ENCODE measurements around the gene G6PD.

- TF ChIP-seq CSDC2 (CRISPR knock-in tag; IDR thresholded peaks at IDR 0.05) (no peak), BACH2 (CRISPR knock-in tag; IDR thresholded peaks at IDR 0.05; ENCODE audit: borderline replicate concordance) (no peak), ARNTL (CRISPR knock-in tag; IDR thresholded peaks at IDR 0.05; ENCODE audit: borderline replicate concordance, low read depth) (no peak), RARB (CRISPR knock-in tag; IDR thresholded peaks at IDR 0.05) (no peak), TOX (CRISPR knock-in tag; IDR thresholded peaks at IDR 0.05; ENCODE audit: borderline replicate concordance) (no peak), TCF4 (CRISPR knock-in tag; IDR thresholded peaks at IDR 0.05; ENCODE audit: borderline replicate concordance) (no peak), ZNF70 (CRISPR knock-in tag; IDR thresholded peaks at IDR 0.05) (no peak), ZFP3 (CRISPR knock-in tag; IDR thresholded peaks at IDR 0.05) (no peak), ZNF8 (CRISPR knock-in tag; IDR thresholded peaks at IDR 0.05) (no peak)
- TF ChIP-seq, protein P1, sequence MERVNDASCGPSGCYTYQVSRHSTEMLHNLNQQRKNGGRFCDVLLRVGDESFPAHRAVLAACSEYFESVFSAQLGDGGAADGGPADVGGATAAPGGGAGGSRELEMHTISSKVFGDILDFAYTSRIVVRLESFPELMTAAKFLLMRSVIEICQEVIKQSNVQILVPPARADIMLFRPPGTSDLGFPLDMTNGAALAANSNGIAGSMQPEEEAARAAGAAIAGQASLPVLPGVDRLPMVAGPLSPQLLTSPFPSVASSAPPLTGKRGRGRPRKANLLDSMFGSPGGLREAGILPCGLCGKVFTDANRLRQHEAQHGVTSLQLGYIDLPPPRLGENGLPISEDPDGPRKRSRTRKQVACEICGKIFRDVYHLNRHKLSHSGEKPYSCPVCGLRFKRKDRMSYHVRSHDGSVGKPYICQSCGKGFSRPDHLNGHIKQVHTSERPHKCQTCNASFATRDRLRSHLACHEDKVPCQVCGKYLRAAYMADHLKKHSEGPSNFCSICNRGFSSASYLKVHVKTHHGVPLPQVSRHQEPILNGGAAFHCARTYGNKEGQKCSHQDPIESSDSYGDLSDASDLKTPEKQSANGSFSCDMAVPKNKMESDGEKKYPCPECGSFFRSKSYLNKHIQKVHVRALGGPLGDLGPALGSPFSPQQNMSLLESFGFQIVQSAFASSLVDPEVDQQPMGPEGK (CRISPR knock-in tag; IDR thresholded peaks at IDR 0.05; ENCODE audit: borderline replicate concordance) = no peak
- TF ChIP-seq, protein P2, sequence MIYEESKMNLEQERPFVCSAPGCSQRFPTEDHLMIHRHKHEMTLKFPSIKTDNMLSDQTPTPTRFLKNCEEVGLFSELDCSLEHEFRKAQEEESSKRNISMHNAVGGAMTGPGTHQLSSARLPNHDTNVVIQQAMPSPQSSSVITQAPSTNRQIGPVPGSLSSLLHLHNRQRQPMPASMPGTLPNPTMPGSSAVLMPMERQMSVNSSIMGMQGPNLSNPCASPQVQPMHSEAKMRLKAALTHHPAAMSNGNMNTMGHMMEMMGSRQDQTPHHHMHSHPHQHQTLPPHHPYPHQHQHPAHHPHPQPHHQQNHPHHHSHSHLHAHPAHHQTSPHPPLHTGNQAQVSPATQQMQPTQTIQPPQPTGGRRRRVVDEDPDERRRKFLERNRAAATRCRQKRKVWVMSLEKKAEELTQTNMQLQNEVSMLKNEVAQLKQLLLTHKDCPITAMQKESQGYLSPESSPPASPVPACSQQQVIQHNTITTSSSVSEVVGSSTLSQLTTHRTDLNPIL (CRISPR knock-in tag; IDR thresholded peaks at IDR 0.05; ENCODE audit: low read depth) = no peak
Measured at GRCh38 chrX:154594491-154594890, 47.8 kb upstream of the G6PD start.

Measured in SK-N-SH treated with all-trans-retinoic acid at 6 μM for 48 hours (cell line).